HepG2 (cell line): ENCODE data around the gene NRN1L. TPM values are rescaled to one million over a fixed set of nuclear protein-coding genes. Genes with fewer than 3 reads are reported as not detected.

Experiments
- ATM ChIP-seq: fragments of 450-650 bp; IDR thresholded peaks from 2 replicates; pipeline ENCODE4 v1.7.1; 2017; ENCODE audit warnings: mild to moderate bottlenecking, borderline replicate concordance
- FOXK1 ChIP-seq: sonication (generic); formaldehyde crosslinking; IDR thresholded peaks from 2 replicates; pipeline ENCODE4 v1.4.0; 2020; ENCODE audit warnings: low read depth, missing genetic modification reagents, borderline replicate concordance
- HNF4A ChIP-seq: sonication (generic); formaldehyde crosslinking; IDR thresholded peaks from 2 replicates; pipeline ENCODE4 v1.4.0; 2020; ENCODE audit warnings: missing genetic modification reagents
- MTA1 ChIP-seq: sonication (generic); formaldehyde crosslinking; IDR thresholded peaks from 2 replicates; pipeline ENCODE4 v1.4.0; 2020; ENCODE audit warnings: missing genetic modification reagents, mild to moderate bottlenecking, borderline replicate concordance
- RAD21 ChIP-seq: fragments of 450-650 bp; formaldehyde crosslinking; IDR thresholded peaks from 2 replicates; pipeline ENCODE4 v1.5.0; 2020; ENCODE audit warnings: mild to moderate bottlenecking
- RELA ChIP-seq: sonication (generic); formaldehyde crosslinking; IDR thresholded peaks from 2 replicates; pipeline ENCODE4 v1.4.0; 2020; ENCODE audit warnings: missing genetic modification reagents
- REPIN1 ChIP-seq: sonication (generic); formaldehyde crosslinking; IDR thresholded peaks from 2 replicates; pipeline ENCODE4 v1.8.0; 2022; ENCODE audit warnings: missing genetic modification reagents, low read depth, mild to moderate bottlenecking, borderline replicate concordance
- RFX3 ChIP-seq: IDR thresholded peaks from 2 replicates; pipeline ENCODE4 v1.6.1; 2016; ENCODE audit warnings: missing biosample characterization, missing genetic modification reagents
- RXRA ChIP-seq: sonication (generic); formaldehyde crosslinking; IDR thresholded peaks from 2 replicates; pipeline ENCODE4 v1.5.1; 2020; ENCODE audit warnings: missing genetic modification reagents
- TOPORS ChIP-seq: sonication (generic); formaldehyde crosslinking; IDR thresholded peaks from 2 replicates; pipeline ENCODE4 v1.8.0; 2023; ENCODE audit warnings: mild to moderate bottlenecking, missing genetic modification reagents
- polyA plus RNA-seq, 8 experiments: library from polyadenylated mRNA; depleted of rRNA in 3 of 8; stranded (reverse) in 7 of 8; unstranded in 1 of 8; fragments of >200 nt; fragmentation: Illumina TruSeq in 4 of 8; extraction: Trizol in 4 of 8; gene quantifications; 2 replicates each; pipeline versions ENCODE4 v1.2.1 to v1.2.3, GENCODE V29; 2011 to 2016; ENCODE audit warnings: low read depth in 4 of 8, missing spikeins in 1 of 8, mixed read lengths in 1 of 8; ENCODE audit not compliant: insufficient read depth in 1 of 8
- total RNA-seq, 5 experiments: library from RNA; depleted of rRNA; stranded (reverse); fragments of >200 nt; fragmentation: Illumina TruSeq; extraction: Trizol; gene quantifications; 2 replicates each; pipeline ENCODE4 v1.2.3, GENCODE V29; 2016; ENCODE audit warnings: low read depth in 1 of 5
- TF ChIP-seq, protein P1 (sequence below): sonication (generic); formaldehyde crosslinking; IDR thresholded peaks from 2 replicates; pipeline ENCODE4 v1.9.0; 2021; ENCODE audit warnings: mild to moderate bottlenecking, missing genetic modification reagents
- TF ChIP-seq, protein P2 (sequence below): sonication (generic); formaldehyde crosslinking; IDR thresholded peaks from 2 replicates; pipeline ENCODE4 v1.4.0; 2020; ENCODE audit warnings: missing genetic modification reagents, borderline replicate concordance
- TF ChIP-seq, protein P3 (sequence below): IDR thresholded peaks from 2 replicates; pipeline ENCODE4 v1.6.1; 2016; ENCODE audit warnings: low read depth, missing genetic modification reagents, missing compliant biosample characterization

Gene NRN1L
- total and polyA plus RNA-seq, 2 of the 13 experiments (the other 11 are each of a cell fraction or from before 2014, with no cell fraction given), result 0.53 to 1.2 TPM

DNA sequence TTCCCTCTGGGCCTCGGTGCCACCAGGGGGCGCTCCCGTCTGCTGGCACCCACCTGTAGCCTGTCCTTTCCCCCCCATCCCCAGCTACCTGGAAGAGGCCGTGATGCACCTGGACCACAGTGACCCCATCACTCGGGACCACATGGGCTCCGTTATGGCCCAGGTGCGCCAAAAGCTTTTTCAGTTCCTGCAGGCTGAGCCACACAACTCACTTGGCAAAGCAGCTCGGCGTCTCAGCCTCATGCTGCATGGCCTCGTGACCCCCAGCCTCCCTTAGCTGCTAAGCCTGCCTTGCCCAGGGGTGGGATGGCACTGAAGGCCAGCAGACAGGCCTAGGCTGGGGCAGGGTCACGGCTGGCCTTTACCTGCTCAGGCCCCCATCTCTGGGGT is 818 bp upstream of the NRN1L start (continued):
- TF ChIP-seq, protein P1, sequence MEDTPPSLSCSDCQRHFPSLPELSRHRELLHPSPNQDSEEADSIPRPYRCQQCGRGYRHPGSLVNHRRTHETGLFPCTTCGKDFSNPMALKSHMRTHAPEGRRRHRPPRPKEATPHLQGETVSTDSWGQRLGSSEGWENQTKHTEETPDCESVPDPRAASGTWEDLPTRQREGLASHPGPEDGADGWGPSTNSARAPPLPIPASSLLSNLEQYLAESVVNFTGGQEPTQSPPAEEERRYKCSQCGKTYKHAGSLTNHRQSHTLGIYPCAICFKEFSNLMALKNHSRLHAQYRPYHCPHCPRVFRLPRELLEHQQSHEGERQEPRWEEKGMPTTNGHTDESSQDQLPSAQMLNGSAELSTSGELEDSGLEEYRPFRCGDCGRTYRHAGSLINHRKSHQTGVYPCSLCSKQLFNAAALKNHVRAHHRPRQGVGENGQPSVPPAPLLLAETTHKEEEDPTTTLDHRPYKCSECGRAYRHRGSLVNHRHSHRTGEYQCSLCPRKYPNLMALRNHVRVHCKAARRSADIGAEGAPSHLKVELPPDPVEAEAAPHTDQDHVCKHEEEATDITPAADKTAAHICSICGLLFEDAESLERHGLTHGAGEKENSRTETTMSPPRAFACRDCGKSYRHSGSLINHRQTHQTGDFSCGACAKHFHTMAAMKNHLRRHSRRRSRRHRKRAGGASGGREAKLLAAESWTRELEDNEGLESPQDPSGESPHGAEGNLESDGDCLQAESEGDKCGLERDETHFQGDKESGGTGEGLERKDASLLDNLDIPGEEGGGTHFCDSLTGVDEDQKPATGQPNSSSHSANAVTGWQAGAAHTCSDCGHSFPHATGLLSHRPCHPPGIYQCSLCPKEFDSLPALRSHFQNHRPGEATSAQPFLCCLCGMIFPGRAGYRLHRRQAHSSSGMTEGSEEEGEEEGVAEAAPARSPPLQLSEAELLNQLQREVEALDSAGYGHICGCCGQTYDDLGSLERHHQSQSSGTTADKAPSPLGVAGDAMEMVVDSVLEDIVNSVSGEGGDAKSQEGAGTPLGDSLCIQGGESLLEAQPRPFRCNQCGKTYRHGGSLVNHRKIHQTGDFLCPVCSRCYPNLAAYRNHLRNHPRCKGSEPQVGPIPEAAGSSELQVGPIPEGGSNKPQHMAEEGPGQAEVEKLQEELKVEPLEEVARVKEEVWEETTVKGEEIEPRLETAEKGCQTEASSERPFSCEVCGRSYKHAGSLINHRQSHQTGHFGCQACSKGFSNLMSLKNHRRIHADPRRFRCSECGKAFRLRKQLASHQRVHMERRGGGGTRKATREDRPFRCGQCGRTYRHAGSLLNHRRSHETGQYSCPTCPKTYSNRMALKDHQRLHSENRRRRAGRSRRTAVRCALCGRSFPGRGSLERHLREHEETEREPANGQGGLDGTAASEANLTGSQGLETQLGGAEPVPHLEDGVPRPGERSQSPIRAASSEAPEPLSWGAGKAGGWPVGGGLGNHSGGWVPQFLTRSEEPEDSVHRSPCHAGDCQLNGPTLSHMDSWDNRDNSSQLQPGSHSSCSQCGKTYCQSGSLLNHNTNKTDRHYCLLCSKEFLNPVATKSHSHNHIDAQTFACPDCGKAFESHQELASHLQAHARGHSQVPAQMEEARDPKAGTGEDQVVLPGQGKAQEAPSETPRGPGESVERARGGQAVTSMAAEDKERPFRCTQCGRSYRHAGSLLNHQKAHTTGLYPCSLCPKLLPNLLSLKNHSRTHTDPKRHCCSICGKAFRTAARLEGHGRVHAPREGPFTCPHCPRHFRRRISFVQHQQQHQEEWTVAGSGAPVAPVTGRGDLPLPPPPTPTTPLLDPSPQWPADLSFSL (CRISPR knock-in tag), result no peak
- TF ChIP-seq ATM (no peak), RFX3 (no peak), RXRA (CRISPR knock-in tag) (peak; percentile 57; the same call in 1 of the 2 replicates), FOXK1 (CRISPR knock-in tag) (peak; percentile 27; the same call in 1 of the 2 replicates), TOPORS (CRISPR knock-in tag) (peak; percentile 63; the same call in 1 of the 2 replicates), RELA (CRISPR knock-in tag) (0 out of 2 replicates have a peak, but pooled peaks have one; percentile 77), MTA1 (CRISPR knock-in tag) (peak; percentile 55; the same call in 1 of the 2 replicates), HNF4A (no peak), REPIN1 (0 out of 2 replicates have a peak, but pooled peaks have one; percentile 47), RAD21 (peak; percentile 96)
- TF ChIP-seq, protein P2, sequence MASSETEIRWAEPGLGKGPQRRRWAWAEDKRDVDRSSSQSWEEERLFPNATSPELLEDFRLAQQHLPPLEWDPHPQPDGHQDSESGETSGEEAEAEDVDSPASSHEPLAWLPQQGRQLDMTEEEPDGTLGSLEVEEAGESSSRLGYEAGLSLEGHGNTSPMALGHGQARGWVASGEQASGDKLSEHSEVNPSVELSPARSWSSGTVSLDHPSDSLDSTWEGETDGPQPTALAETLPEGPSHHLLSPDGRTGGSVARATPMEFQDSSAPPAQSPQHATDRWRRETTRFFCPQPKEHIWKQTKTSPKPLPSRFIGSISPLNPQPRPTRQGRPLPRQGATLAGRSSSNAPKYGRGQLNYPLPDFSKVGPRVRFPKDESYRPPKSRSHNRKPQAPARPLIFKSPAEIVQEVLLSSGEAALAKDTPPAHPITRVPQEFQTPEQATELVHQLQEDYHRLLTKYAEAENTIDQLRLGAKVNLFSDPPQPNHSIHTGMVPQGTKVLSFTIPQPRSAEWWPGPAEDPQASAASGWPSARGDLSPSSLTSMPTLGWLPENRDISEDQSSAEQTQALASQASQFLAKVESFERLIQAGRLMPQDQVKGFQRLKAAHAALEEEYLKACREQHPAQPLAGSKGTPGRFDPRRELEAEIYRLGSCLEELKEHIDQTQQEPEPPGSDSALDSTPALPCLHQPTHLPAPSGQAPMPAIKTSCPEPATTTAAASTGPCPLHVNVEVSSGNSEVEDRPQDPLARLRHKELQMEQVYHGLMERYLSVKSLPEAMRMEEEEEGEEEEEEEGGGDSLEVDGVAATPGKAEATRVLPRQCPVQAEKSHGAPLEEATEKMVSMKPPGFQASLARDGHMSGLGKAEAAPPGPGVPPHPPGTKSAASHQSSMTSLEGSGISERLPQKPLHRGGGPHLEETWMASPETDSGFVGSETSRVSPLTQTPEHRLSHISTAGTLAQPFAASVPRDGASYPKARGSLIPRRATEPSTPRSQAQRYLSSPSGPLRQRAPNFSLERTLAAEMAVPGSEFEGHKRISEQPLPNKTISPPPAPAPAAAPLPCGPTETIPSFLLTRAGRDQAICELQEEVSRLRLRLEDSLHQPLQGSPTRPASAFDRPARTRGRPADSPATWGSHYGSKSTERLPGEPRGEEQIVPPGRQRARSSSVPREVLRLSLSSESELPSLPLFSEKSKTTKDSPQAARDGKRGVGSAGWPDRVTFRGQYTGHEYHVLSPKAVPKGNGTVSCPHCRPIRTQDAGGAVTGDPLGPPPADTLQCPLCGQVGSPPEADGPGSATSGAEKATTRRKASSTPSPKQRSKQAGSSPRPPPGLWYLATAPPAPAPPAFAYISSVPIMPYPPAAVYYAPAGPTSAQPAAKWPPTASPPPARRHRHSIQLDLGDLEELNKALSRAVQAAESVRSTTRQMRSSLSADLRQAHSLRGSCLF (CRISPR knock-in tag), result no peak
- TF ChIP-seq, protein P3, sequence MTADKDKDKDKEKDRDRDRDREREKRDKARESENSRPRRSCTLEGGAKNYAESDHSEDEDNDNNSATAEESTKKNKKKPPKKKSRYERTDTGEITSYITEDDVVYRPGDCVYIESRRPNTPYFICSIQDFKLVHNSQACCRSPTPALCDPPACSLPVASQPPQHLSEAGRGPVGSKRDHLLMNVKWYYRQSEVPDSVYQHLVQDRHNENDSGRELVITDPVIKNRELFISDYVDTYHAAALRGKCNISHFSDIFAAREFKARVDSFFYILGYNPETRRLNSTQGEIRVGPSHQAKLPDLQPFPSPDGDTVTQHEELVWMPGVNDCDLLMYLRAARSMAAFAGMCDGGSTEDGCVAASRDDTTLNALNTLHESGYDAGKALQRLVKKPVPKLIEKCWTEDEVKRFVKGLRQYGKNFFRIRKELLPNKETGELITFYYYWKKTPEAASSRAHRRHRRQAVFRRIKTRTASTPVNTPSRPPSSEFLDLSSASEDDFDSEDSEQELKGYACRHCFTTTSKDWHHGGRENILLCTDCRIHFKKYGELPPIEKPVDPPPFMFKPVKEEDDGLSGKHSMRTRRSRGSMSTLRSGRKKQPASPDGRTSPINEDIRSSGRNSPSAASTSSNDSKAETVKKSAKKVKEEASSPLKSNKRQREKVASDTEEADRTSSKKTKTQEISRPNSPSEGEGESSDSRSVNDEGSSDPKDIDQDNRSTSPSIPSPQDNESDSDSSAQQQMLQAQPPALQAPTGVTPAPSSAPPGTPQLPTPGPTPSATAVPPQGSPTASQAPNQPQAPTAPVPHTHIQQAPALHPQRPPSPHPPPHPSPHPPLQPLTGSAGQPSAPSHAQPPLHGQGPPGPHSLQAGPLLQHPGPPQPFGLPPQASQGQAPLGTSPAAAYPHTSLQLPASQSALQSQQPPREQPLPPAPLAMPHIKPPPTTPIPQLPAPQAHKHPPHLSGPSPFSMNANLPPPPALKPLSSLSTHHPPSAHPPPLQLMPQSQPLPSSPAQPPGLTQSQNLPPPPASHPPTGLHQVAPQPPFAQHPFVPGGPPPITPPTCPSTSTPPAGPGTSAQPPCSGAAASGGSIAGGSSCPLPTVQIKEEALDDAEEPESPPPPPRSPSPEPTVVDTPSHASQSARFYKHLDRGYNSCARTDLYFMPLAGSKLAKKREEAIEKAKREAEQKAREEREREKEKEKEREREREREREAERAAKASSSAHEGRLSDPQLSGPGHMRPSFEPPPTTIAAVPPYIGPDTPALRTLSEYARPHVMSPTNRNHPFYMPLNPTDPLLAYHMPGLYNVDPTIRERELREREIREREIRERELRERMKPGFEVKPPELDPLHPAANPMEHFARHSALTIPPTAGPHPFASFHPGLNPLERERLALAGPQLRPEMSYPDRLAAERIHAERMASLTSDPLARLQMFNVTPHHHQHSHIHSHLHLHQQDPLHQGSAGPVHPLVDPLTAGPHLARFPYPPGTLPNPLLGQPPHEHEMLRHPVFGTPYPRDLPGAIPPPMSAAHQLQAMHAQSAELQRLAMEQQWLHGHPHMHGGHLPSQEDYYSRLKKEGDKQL (CRISPR knock-in tag), result no peak
